GM19397 (cell line): ENCODE measurements around the gene HOXA3.

Experiments
- ATAC-seq: cut with Tn5 transposase; IDR thresholded peaks from one replicate; pipeline ENCODE4 v1.9.1; 2021; ENCODE audit warnings: mild to moderate bottlenecking, moderate library complexity; ENCODE audit not compliant: unreplicated experiment

HOXA3 gene

DNA sequence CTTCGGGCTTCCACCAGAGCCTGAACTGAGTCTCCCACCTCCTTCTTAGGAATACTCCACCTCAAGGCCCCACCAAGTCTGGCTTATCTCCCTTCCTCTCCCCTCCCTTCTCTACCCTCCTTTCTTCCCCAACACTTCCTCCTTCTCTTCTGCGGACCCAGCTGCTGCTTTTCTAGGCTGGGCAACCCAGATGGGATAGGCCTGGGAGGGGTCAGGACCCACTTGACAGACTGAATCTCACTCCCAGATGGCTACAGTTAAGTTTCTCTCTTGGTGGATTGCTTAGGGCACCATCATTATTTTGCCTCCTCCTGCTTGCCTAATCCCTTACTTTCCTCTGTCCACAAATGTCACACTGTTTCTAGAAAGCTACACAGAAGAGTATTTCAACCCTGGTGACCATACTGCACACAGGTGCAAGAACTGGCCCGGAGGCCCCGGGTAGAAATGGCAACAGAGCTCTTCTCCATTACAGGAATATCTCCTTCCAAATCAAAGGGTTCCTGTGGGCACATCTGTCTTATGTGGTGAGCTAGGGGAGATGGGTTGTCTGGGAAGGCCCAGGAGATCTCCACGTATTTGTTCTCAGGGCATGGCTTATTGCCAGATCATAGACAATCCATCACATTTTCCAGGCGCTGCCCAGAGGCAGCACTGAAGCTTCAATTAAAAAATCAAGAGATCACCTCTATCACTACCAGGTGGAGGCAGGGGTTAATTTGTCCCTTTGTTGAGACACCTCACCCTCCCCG is 37.8 kb upstream of the HOXA3 start:
- ATAC-seq = no peak

DNA sequence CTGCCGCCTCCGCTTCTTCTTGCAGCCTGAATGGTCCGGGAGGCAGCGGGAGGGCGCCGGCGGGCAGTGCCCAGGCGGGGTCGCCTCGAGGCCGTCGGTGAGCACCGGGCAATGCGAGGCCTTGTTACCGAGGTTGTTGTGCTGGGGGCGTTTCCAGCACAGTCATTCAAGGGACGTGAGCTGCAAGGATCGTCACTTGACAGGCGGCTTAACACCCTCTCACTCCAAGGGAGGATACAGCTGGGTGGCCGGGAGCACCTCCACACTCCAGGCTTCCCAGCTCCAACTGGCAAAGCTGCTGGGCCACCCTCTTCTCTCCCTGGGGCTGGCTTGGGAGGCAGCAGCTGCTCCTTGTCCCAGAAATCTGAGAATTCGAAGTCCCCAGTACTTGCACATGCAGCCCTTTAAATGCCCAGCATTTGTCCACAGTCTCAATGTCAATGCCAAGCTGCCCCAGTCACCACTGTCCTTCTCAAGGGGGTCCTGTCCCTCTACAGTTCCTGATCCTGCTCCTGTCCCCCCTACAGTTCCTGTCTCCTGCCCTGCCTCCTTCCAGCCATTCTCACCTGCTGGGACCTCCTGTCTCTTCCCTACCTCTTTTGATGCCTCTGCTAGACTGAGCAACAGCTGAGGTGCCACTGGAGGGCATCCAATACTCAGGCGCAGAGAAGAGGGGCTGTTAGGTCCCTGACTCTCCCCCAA is 37.1 kb upstream of the HOXA3 start:
- no peak for ATAC-seq

DNA sequence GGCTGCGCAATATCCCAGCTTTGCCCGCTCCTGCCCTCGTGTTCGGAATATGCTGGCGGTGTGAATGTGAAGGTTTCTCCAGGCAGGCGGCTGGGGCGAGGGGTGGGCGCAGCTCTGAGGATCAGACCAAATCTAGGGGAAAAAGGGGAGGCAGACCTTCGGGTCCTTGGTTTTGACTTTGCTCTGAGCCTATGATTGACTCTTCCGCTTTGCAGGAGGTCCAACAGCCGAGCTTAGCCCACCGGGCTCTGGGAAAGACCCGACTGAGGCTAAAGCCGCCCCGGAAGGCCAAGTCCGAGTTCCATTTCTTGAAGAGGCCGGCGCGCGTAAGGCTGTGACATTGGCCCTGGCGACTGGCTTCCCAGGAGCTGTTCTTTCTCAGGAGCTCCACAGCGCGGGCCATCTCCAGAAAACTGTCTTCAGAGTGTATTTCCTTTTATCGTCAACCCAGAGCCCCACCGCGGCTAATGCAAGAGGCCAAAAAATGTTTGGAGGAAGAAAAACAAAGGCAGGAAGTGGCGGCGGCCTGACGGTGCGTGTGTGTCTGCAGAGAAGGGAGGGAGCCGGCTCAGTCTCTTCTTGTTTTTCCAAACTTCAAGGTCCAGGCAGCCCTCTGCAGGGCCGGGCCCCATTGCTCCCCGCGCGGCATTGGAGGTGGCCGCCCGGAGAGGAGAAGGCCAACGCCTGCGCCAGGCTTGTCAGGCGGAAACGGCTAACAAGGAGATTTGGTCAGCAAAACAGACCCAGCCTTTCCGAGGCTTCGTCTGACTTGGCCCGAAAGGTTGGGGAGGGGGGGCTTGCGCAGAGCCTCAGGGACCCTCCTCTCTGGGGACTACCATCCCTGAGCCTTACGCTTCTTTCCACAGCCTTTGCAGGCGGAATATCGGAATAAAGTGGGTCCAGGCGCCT is 36.3 kb upstream of the HOXA3 start:
- ATAC-seq = no peak

DNA sequence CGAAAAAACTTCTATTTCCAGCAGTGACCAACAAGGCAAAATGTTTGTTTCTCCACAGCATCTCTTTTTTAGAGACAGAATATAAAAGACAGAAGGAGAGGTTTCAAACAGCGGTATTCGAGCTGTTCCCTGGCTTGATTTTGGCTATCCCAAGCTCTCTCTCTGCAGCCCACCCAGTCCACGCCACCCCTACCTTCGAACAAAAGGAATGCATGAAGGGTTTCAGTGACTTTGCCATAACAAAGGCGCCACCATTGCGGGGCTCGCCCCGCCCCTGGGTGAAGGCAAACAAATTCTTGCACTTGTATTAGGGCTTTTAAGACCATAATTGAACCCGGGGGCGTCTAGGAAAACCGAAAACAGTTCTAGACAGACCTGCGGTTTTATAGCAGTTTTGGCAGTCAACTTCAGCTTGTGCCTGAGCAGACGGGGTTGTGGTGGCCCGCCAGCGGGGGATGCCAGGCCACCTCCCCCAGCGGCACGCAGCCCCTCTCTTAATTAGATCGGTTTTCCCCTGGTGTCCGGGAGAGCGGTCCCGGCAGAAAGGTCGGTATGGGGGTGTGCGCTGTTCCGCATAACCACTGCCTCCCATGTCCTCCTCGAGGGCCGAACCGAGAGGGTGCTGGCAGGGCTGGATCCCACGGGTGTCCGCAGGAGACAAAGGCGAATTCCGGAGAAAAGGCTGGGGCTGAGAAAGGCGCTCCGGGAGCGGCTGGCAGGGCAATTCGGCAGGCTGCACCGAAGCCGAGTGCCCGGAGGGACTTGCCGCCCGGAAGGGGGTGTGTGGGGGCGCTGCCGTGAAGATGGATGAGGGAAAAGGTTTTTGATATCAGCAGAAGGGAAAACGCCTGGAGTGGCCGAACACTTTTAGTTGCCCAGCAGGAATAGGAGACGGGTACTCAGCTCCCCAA is 35.3 kb upstream of the HOXA3 start:
- no peak for ATAC-seq

DNA sequence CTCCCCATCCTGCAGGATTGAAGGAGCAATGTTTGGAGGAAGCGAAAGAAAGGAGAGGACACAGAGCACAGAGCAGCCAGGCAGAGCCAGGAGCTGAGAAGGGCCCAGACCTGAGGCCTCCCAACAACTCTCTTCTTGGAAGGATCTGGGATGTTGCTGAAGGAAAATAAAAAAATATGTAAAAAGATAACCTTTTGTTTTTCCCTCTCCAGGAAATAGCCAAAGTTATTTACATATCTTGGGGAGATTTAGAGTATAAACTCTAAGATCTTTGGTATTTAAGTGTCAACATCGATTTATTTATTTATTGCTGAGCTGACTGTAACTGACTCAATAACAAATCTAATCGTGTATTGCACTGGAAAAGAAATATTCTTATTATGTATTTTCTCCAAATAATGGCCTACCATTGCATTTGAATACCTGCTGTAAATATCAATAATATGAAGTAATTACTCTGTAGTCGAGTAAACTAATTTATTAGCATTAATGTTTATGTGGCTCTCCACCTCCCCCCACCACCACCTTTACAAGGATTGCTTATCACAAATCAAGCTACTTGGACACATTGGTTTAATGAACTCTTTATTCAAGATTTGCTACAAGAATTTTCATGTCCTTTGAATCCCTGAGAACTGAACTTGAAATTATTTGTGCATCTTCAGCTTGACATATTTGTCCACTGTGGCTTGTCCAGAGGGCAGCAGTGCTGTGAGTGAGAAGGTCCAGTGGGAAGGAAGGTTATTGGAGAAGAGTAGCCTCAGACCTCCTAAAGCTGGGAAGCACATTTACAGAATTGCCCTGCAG is 34.5 kb upstream of the HOXA3 start:
- no peak for ATAC-seq

DNA sequence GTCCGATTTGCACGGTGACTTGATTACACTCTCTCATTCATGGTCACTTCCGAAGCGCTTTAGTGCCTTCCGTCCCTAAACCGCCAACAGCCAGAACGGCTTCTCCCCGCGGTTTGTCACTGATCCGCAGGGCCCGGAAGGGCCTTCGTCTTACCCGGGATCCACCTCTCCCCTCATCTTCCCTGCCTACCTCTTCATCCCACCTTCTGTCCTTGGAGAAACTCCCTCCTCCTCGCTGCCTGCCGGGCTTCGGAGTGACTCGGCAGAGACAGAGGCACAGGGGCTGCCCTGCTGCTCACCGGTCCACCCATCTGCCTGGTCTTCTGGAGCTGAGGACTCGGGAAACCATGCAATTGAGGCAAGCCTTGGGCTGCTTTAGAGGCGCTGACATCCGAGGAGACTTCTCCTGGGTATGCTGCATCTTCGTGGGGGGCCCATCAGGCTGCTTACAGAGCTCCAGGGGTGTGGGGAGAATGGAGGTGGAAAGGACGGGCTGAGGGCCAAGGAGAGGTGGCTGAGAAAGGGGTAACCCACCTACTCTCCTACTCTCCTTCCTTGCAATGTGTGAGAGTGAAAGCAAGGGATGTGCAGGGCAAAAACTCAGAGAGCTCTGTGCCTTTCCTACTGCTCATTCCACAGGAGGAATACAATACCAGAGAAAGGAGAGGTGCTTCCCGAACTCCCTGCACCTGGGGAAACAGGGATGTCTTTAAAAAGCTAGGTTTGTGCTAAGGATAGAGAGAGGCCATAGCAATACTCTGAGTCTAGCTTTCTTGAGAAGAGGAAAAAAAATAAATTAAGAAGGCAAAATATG is 33.7 kb upstream of the HOXA3 start:
- ATAC-seq = no peak

DNA sequence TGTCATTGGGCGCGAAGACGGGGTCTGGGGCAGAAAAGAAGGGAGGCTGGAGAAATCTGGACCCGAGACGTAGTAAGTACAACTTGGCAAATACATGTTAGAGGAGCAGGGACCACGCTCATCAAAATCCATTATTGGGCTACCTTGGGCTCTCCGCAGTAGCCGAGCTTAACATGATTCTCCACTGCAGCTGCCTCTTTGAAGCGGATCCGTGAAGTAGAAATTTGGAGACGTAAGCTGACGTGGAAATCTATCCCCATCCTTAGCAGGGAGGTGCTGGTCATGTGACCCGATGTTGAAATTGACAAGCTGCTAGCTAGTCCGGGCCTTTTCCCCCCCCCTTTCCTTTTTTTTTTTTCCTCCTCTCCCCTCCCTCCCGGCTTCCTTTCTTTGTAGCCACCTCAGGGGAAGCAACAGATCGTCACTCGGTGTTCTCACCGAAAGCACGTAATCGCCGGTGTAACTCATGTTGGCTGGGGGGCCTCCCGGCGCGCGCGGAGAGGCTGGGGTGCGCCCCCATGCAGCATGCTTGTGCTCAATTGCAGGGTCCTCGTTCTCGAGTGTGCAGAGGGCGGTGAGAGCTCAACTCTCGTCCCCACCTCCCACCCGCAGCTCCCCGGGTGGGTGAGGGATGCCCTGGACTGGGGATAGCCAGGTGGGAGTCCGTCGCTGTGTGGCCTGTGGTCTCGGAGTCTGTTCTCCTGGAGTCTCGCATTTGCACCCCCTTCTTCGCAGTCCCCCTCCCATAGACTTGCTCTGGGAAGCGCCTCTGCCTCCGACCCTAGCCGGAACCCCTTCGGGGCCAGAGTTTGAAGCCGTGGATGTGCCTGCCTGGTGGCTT is 32.9 kb upstream of the HOXA3 start, which contains the start of gene HOXA11:
TSS of gene HOXA11 (minus strand) at position 220 of the 841 bp plus-strand sequence. CDS start at position 132, 88 bp downstream.
- ATAC-seq = no peak

DNA sequence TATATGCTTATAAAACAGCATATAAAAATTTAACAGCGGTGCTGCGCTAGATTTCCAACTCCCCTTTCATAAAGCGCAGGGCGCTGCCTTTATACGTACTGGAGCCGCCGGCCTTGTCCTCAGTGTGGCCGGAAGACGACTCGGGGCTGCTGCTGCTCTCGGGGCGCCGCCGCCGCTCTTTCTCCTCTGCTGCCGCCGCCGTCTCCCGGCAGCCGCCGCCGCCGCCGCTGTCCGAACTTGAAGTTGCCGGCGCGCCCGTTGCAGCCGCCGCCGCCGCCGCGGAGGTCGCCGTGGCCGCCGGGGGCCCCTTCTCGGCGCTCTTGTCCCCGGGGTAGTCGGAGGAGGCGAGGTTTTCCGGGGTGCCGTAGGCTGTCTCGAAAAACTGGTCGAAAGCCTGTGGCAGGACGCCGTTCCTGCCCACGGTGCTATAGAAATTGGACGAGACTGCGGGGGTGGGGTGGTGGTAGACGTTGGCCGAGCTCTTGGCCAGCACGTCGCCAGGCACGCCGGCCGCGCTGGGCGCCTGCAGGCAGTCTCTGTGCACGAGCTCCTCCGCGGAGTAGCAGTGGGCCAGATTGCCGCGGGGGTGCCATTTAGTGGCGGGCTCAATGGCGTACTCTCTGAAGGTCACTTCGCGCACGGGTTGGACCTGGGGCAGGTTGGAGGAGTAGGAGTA is 32.1 kb upstream of the HOXA3 start:
- ATAC-seq = no peak

DNA sequence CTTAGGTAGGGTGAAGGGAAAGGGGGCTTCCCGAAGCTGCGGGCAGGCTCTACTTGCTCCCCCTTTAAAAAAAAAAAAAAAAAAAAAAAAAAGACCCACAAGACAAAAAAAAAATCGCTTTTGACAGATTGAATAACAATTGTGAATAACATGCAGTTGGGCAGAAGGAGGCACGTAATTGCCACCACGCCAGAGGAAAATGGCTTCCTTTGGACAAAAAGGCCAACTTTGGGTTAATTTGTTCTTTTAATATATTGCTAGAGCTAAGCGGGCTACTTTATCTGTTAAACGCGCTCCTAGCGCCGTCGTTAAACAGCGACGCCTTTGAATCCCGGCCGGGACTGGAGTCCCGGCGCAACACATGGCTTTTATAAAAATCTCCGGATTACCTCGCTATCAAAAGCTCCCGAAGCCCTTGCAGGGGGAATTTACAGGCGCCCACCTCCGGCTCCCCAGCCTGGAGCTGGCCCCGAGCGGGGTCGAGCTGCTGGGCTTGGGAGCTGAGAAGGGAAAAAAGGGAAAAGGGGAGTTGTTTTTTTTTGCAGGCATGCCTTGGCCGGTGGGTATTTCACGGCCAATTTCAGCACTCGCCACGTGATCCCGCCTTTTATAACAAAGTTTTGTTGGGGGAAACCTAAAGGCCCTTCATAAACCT is 31.4 kb upstream of the HOXA3 start:
- ATAC-seq = no peak

DNA sequence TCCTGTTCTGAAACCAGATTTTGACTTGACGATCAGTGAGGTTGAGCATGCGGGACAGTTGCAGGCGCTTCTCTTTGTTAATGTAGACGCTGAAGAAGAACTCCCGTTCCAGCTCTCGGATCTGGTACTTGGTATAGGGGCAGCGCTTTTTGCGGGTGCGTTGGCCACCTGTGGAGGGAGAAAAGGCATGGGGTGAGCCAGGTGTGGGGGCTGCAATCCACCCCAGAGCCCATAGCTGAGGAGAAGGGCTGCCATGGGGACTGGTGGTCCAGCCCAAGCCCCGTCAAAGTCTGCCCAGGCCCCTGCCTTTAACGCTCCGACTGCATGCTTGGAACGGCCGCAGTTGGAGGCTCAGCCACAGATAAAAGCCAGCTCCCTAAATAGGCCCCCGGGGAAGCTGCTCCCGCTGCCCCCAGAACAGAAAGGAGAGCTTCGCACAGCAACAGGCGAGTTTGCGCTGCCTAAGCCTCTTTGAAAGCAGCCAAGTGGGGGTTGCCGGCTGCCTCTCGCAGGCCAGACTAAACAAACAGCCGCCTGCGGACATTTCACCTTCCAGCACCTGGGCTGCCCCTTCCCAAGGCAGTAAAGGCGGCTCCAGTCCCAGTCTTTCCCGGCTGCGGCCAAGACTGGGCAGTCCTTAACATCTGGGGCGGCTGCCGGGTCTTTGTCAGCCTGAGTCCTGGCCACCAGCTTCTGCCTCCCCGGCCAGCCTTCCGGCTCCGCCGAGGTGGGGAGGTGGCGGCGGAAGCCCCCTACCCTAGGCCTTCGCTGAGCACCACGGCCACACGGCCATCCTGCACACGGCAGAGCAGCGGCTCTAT is 30.7 kb upstream of the HOXA3 start:
- no peak for ATAC-seq

DNA sequence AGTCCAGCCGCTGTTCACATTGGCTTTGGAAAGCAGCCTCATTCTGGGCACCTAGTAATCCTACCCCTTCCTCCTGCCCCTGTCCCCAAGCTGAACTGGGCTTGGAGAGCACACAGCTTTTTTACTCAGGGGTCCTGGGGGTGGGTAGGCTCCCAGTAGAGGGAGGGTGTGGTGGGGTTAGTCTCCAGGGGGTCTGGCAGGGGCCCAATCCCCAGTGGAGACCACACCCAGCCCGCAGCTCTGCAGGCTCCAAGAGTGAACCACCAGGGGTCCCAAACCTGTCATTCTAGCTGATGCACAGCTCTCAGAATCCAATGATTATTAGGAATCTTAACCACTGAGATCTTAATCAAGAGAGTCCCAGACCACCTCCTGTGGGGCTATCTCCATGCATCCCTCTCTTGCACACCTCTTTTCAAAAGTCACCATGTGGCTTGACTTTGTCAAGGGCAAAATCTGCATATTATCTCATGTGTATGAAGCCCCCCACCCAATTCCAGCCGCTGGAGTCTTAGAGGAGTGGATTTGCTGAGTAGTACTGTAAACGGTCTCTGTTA is 30.0 kb upstream of the HOXA3 start:
- ATAC-seq = no peak

DNA sequence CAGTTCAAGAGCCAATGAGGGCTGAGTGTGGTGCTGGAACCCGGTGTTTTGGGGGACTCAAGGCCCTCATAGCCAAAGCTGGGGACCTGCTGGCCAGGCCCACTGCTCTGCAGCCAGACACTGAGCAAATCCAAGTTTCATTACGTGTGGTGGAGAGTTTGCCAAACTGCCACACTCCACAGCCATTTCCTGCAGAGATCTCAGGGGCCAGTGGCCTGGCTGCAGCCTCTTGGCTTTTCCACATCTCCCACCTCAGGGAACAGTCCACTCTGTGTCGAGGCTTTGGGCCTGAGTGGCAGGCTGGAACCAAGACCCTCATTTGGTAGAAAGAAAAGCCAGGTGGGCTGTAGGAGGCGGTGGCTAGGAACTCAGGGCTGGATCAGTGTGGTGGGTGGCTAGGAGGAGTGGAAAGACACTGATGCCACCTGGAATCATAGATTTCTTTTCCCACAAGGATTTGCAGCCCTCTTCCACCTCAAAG is 29.5 kb upstream of the HOXA3 start:
- ATAC-seq = no peak

DNA sequence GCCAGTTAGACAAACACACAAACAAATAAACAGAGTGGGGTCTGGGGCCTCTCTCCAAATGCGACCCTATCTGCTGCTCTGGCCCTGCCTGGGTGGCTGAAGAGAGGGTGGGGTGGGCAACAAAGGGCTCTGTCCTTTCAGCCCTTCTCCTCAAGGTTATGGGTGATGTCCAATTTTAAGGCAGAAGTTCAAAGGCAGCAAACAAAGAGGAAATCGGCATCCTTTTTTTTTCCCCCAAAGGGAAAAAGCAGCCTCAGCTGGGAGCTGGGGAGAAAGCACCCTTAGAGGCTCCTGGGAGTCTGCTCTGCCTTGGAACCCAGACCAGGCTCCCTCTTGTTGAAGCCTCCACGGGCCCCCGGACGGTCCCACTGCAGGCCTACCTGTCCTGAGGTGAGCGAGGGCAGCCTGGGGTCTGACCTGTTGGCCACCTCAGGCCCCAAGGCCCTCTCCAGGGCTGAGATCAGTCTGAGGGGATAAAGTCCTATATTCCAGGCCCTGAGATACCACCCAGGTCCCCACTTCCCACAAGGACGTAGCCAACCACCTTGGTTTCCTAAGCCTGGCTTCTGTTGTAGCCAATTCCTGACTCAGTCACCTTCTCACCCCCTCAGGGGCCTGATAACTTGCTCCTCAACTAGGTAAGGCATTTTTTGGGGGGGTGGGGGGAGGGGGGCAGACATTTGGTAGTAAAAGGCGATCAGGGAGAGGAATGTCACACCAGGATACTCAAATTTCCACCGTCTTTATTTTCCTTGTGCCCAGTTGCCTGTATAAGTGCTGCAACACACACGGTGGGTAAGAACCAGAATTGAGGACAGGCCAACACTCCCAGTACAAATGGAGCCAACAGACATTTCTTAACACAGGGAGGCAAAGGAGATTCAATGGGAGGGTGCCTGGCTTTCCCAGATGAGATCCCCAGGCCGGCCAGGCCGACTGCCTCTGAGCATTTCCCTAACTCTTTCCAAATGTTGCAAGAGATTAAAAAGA is 28.3 kb upstream of the HOXA3 start:
- no peak for ATAC-seq
